ENCODE results near the gene ZNF462.

The ZNF462 gene

DNA sequence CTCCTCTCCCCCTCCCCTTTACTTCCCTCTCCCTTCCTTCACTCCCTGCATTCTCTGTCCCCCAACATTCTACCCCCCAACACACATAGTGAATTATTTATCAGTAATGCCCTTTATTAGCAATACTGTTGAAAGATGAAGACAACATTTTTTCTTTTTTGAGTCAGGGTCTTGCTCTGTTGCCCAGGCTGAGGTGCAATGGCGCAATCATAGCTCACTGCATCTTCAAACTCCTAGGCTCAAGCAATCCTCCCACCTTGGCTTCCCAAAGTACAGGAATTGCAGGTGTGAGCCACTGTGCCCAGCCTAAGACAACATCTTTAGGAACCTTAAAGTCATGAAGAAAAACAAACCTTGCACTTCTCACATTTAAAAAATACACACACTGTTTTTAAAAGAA, 130.6 kb downstream of the ZNF462 start:
- TF ChIP-seq CTCF (IDR thresholded peaks at IDR 0.05; ENCODE audit: control insufficient read depth, insufficient read depth, low read depth, low read length, missing control alignments), result no peak
- DNase-seq (ENCODE audit: low read depth), result no peak
- H3K4me3 ChIP-seq (ENCODE audit: control insufficient read depth, low read depth, low read length), result no peak overlapping the region

DNA sequence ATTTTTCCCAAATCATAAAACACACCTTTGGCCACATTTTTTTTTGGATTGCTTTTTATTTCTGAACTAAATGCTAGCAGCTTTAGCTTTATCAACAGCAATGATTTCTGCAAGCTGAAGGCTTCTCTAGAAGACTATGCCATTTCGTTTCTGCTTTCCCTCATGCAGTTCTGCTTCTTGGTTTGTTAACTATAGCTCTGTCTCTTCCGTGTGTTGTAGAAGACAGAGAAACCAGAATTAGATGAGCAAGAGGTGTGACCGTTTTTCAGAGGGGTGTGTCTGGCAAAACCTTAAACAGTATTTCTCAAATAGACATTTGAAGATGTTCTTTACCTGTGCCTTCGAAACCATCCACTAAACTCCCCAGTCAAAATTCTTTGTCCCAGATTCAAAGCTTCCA, 131.5 kb downstream of the ZNF462 start:
- no peak overlapping the region for H3K4me3 ChIP-seq (ENCODE audit: control insufficient read depth, low read depth, low read length)
- DNase-seq (ENCODE audit: low read depth), result no peak
- TF ChIP-seq CTCF (IDR thresholded peaks at IDR 0.05; ENCODE audit: control insufficient read depth, insufficient read depth, low read depth, low read length, missing control alignments), result no peak

- no peak for DNase-seq (ENCODE audit: low read depth)
- no peak overlapping the region for H3K4me3 ChIP-seq (ENCODE audit: control insufficient read depth, low read depth, low read length)
- no peak for TF ChIP-seq CTCF (IDR thresholded peaks at IDR 0.05; ENCODE audit: control insufficient read depth, insufficient read depth, low read depth, low read length, missing control alignments)
Measured at GRCh38 chr9:107000218-107000617, 137.3 kb downstream of the ZNF462 start.

DNA sequence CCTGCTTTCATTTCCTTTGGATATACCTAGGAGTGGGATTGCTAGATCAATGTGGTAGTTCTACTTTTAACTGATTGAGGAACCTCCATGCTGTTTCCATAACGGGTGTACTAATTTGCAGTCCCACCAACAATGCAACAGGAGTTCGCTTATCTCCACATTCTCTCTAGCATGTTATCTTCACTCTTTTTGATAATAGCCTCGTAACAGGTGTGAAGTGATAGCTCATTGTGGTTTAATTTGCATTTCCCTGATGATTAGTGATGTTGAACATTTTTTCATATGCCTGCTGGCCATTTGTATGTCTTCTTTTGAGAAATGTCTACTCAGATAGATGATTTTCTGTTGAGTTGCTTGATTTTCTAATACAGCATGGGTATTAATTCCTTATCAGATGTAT, 142.2 kb downstream of the ZNF462 start:
- no peak for DNase-seq (ENCODE audit: low read depth)
- no peak for TF ChIP-seq CTCF (IDR thresholded peaks at IDR 0.05; ENCODE audit: control insufficient read depth, insufficient read depth, low read depth, low read length, missing control alignments)

DNA sequence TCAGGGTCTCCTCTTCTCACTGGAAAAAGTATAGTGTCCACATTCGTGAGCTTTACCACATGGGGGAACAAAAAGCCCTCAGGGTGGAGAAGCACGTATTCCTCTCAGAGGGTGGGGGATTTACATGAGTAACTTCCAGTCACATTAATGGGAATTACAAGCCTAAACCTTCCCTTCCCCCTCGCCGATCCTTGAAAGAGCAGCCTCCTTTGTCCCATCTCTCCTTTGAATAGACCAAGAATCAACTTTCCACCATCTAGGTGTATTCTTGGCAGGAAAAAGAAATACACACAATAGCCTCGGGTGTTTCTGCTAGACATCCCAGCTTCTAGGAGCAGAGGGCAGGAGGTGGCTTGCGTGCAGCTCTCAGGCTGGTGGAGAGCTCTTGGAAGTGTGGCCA, 144.4 kb downstream of the ZNF462 start:
- no peak for TF ChIP-seq CTCF (IDR thresholded peaks at IDR 0.05; ENCODE audit: control insufficient read depth, insufficient read depth, low read depth, low read length, missing control alignments)
- H3K4me3 ChIP-seq (ENCODE audit: control insufficient read depth, low read depth, low read length), result no peak overlapping the region
- DNase-seq (ENCODE audit: low read depth), result no peak

More for the DNA sequence above, 142.2 kb downstream of the ZNF462 start:
- no peak overlapping the region for H3K4me3 ChIP-seq (ENCODE audit: control insufficient read depth, low read depth, low read length)

- DNase-seq (ENCODE audit: low read depth), result no peak
- TF ChIP-seq CTCF (IDR thresholded peaks at IDR 0.05; ENCODE audit: control insufficient read depth, insufficient read depth, low read depth, low read length, missing control alignments), result no peak
- no peak overlapping the region for H3K4me3 ChIP-seq (ENCODE audit: control insufficient read depth, low read depth, low read length)
Measured at GRCh38 chr9:107008011-107008410, 145.0 kb downstream of the ZNF462 start.

DNA sequence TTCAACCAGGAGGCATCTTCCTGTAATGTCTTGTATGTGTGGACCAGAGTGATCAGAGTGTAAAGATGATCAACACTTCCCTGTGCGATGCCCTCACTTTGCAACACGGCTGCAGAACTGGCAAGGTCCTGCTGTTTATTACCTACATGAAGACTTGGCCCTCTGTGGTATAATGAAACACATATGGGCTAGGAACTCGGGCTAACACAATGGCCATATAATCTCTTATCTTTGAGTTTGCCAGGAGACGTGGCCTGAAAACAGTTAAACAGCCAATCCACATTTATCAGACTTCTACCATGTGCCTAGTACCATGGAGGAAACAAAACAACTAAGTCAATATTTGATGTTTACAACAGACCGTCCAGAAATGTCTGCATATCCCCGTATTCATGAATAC, 145.5 kb downstream of the ZNF462 start:
- DNase-seq (ENCODE audit: low read depth), result no peak
- H3K4me3 ChIP-seq (ENCODE audit: control insufficient read depth, low read depth, low read length), result no peak overlapping the region
- no peak for TF ChIP-seq CTCF (IDR thresholded peaks at IDR 0.05; ENCODE audit: control insufficient read depth, insufficient read depth, low read depth, low read length, missing control alignments)

Measured in AG09309 (cell line).